GM12892 (cell line): Measurements from ENCODE around the gene LAMA4.

Experiments used
- POLR2A ChIP-seq: IDR thresholded peaks from 2 replicates; pipeline ENCODE4 v1.6.1; 2011; ENCODE audit warnings: low read depth, low read length, control low read depth
- POLR2AphosphoS5 ChIP-seq: IDR thresholded peaks from 2 replicates; pipeline ENCODE4 v1.6.1; 2011; ENCODE audit warnings: low read depth, low read length, control low read depth
- TAF1 ChIP-seq: IDR thresholded peaks from 2 replicates; pipeline ENCODE4 v1.6.1; 2011; ENCODE audit warnings: low read depth, mild to moderate bottlenecking, control low read depth, low read length, borderline replicate concordance

- no peak for TF ChIP-seq POLR2A
- no peak for TF ChIP-seq POLR2AphosphoS5
- no peak for TF ChIP-seq TAF1
Measured at GRCh38 chr6:112257178-112257855, 3.0 kb upstream of the LAMA4 start.
